ENCODE measurements around the gene TNFSF9.
A peak's percentile ranks its signal among the peaks of the same experiment; 100 is the strongest.

Gene TNFSF9

DNA sequence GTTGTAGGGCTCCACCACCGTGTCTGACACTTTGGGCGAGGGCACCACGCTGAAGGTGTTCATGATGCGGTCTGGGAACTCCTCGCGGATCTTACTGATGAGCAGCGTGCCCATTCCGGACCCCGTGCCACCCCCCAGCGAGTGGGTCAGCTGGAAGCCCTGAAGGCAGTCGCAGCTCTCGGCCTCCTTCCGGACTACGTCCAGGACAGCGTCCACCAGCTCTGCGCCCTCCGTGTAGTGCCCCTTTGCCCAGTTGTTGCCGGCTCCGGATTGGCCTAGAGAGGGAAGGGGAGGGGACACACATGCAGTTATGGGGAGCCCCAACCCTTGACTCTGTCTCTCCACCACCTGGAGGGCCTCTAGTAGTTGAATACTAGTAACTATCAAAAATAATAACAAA lies 34.9 kb upstream of the TNFSF9 start:
- DNase-seq: no peak
- Histone ChIP-seq H3K36me3 (no peaks in the 10 kb centered on the region), H3K27me3 (no peaks in the 10 kb centered on the region), H3K4me3 (ENCODE audit: low read depth, low read length) (no peak overlapping the region), H3K4me1 (no peaks in the 10 kb centered on the region), H3K9me3 (no peaks in the 10 kb centered on the region)
- TF ChIP-seq, protein P1, sequence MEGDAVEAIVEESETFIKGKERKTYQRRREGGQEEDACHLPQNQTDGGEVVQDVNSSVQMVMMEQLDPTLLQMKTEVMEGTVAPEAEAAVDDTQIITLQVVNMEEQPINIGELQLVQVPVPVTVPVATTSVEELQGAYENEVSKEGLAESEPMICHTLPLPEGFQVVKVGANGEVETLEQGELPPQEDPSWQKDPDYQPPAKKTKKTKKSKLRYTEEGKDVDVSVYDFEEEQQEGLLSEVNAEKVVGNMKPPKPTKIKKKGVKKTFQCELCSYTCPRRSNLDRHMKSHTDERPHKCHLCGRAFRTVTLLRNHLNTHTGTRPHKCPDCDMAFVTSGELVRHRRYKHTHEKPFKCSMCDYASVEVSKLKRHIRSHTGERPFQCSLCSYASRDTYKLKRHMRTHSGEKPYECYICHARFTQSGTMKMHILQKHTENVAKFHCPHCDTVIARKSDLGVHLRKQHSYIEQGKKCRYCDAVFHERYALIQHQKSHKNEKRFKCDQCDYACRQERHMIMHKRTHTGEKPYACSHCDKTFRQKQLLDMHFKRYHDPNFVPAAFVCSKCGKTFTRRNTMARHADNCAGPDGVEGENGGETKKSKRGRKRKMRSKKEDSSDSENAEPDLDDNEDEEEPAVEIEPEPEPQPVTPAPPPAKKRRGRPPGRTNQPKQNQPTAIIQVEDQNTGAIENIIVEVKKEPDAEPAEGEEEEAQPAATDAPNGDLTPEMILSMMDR (IDR thresholded peaks at IDR 0.05; ENCODE audit: low read depth, low read length): no peak

DNA sequence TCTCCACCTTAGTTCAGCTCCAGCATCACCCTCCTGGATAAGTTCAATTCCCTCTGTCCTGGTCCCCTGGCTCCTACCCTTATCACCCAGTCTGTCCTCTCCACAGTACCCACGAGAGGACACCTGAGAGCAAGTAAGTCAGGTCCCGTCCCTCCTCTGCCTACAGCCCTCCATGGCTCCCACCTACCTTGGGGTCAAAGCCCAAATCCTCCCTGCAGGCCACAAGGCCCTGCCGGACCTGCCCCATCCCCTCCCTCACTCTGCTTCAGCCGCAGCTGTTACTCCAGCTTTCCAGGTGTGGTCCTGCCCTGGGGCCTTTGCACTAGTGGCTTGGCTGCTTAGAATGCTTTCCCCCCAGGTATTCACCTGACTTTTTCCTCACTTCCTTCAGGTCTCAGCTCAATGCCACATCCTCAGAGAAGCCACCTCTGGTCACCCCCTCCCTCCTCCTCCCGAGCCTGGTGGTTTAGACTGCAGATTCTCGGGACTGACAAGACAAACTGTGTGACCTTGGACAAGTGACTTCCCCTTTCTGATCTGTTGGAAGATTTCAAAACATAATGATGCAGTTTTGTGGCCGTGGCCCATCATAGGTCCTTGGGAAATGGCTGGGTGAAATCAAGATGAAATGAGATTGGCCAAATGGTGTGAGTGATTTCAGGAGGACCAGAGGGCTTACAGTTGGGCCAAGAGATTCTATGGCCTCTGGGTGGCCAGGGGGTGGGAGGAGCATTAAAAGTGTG lies 32.4 kb upstream of the TNFSF9 start:
- no peak for DNase-seq
- no peaks in the 10 kb centered on the region for H3K36me3 ChIP-seq
- H3K9me3 ChIP-seq: no peaks in the 10 kb centered on the region
- TF ChIP-seq, protein P1 (IDR thresholded peaks at IDR 0.05; ENCODE audit: low read depth, low read length): no peak
- H3K27me3 ChIP-seq: peaks cover 9% of the 10 kb centered on the region
- H3K4me3 ChIP-seq (ENCODE audit: low read depth, low read length): no peak overlapping the region
- H3K4me1 ChIP-seq: no peaks in the 10 kb centered on the region

DNA sequence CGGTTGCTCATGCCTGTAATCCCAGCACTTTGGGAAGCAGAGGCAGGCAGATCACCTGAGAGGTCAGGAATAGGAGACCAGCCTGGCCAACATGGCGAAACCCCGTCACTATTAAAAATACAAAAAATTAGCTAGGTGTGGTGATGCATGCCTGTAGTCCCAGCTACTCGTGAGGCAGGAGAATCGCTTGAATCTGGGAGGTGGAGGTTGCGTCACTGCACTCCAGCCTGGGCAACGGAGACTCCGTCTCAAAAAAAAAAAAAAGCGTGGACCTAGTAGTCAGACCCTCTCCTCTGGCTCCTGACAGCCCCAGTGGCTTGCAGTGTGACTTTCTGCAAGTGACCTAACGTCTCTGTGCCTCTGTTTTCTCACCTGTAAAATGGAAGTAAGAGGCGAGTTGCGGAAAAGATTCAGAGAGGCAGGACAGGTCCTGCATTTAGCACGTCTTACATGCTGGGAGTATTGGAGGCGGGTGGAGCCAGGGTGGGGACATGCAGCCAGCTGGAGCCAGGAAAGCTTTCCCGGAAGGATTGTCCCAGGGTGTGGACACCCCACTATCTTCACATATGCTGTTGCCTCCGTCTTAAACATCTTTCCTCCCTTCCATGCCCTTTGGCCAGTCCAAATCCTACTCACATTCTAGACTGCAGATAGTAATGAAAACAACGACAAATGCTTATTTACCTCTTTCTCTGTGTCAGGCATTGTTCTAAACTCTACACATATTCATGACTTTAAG lies 31.6 kb upstream of the TNFSF9 start:
- TF ChIP-seq, protein P1 (IDR thresholded peaks at IDR 0.05; ENCODE audit: low read depth, low read length): no peak

DNA sequence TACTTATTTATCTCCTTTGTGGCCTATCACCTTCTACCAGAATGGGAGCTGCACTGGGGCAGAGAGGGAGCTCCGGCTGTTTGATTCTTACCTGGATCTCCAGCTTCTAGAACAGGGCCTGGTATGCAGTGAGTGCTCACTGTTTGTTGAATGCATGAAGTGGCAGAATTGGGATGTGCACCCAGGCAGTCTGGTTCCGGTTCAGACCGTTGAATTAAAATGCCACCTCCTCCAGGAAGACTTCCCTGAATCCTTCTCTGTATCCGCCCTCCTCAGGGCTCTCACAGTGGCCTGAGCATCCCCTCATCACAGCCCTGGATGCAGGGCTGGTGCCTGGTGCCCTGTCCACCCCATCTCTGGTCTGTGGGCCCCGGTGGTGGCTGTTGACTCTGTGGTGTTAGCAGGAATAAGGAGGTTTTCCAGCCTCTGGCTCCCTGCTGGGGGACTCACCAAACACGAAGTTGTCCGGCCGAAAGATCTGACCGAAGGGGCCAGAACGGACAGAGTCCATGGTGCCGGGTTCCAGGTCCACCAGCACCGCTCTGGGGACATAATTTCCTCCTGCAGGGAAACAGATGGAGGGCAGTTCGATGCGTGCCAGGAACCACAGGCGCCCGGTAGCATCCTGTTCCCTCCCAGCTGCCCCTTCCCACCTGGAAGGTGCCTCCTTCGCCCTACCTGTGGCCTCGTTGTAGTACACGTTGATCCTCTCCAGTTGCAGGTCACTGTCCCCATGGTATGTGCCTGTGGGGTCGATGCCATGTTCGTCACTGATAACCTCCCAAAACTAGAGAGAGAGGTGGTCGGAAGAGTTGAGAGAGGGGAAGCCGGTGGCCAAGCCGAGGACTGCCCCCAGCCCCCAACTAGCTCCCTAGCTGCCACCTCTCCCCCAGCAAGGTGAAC lies 29.7 kb upstream of the TNFSF9 start:
- TF ChIP-seq, protein P1 (IDR thresholded peaks at IDR 0.05; ENCODE audit: low read depth, low read length): no peak
- no peak for DNase-seq
- Histone ChIP-seq H3K27me3 (peaks cover 9% of the 10 kb centered on the region), H3K4me3 (ENCODE audit: low read depth, low read length) (peak overlapping the region; percentile 35), H3K36me3 (no peaks in the 10 kb centered on the region), H3K9me3 (no peaks in the 10 kb centered on the region), H3K4me1 (no peaks in the 10 kb centered on the region)

More for the DNA sequence above, 31.6 kb upstream of the TNFSF9 start:
- no peaks in the 10 kb centered on the region for H3K9me3 ChIP-seq
- H3K27me3 ChIP-seq: peaks cover 9% of the 10 kb centered on the region
- H3K36me3 ChIP-seq: no peaks in the 10 kb centered on the region
- H3K4me1 ChIP-seq: no peaks in the 10 kb centered on the region
- no peak overlapping the region for H3K4me3 ChIP-seq (ENCODE audit: low read depth, low read length)
- no peak for DNase-seq

DNA sequence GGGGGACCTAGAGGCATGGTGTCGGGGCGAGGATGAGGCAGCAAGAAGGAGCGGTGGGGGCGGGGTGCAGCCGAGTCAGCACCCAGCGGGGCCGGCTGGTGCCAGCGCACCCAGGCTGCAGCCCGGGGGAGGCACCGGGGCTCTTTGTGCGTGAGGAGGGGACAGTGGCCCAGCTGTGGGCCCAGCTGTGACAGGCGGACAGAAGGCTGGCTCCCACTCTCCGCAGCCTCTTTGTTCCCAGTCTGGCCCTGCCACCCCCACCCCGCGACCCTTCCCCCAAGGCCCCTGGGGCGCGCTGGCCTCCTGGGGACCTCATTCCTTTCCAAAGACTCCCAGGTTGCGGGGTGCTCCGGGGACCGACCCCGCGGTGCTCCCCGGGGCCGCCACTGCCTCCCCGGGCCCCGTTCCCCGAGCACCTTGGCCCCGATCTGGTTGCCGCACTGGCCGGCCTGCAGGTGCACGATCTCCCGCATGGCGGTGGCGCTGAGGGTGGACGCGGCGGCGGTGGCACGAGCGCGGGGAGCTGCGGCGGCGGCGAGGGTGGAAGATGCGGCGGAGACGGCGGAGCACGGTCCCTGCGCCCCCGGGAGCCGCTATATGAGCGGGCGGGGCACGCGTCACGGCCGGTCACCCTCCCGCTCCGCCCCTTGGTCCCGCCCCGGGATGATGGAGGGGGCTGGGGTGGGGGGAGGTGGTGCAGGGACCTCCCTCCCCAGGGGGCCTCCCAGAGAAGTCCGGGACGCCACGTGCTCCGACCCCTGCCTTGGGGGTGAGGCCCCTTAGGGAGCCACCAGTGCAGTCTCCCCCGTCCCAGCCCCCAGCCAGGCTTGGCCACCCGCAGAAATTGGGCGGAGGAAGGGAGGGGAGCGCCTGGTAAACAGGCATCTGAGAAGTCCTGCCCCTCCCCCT lies 28.8 kb upstream of the TNFSF9 start, which contains the start of gene TUBB4A:
Gene TUBB4A, minus strand, starts transcription at position 570 of the 909 bp plus-strand sequence. Its CDS starts 97 bp downstream, at position 473.
- peak; percentile 29 for DNase-seq
- H3K9me3 ChIP-seq: no peaks in the 10 kb centered on the region
- no peaks in the 10 kb centered on the region for H3K36me3 ChIP-seq
- TF ChIP-seq, protein P1 (IDR thresholded peaks at IDR 0.05; ENCODE audit: low read depth, low read length): no peak
- peak within 1 kb of the TSS; percentile 35 for H3K4me3 ChIP-seq (ENCODE audit: low read depth, low read length)
- H3K27me3 ChIP-seq: peaks cover 9% of the 10 kb centered on the region
- no peaks in the 10 kb centered on the region for H3K4me1 ChIP-seq
